Measurements from ENCODE around the gene SHMT2. TPM values are rescaled to one million over a fixed set of nuclear protein-coding genes. Genes with fewer than 3 reads are reported as not detected.
A peak's percentile ranks its signal among the peaks of the same experiment; 100 is the strongest.

Gene SHMT2
- total and polyA plus RNA-seq, 9 of the 15 experiments (the other 6 are each of a cell fraction or from before 2014, with no cell fraction given), result 46.1 to 319 (median 115) TPM

DNA sequence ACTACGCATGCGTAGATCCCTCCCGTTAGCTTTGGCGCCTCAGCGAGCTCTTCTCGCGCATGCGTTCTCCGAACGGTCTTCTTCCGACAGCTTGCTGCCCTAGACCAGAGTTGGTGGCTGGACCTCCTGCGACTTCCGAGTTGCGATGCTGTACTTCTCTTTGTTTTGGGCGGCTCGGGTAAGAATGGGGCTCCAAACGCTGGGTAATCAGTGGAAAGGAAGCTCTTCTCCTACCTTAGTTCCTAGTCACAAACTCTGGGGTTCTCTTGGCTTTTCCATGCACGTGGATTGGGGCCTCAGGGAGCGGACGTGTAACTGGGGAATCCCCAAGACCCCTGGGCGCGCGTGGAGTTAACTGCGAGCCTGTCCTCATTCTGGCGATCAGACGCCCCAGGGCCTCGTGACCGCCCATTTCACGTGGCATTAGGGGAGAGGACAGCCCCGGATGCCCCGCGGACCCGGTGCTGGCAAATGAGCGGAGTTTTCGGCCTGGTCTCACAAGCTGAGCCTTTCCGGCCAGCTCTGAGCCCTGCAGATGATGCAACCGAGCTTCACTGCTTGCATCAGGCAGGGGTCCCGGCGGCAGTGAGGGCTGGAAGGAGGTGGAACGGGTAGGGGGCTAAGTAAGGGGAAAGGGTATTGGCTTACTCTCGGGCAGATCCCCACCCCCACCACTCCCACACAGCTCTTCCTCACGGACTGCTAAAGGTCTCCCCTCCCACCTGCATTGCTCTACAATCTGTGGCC lies at the start of gene SHMT2 (continued):
- TF ChIP-seq SRSF7 (optimal IDR thresholded peaks at IDR 0.05; ENCODE audit: low read depth, low read length) (no peak), ILK (tag; IDR thresholded peaks at IDR 0.05; ENCODE audit: borderline replicate concordance, low read depth) (no peak), SIRT6 (IDR thresholded peaks at IDR 0.05; ENCODE audit: low read depth, low read length) (no peak), FOXK1 (CRISPR knock-in tag; IDR thresholded peaks at IDR 0.05; ENCODE audit: borderline replicate concordance) (no peak), TCF3 (CRISPR knock-in tag; IDR thresholded peaks at IDR 0.05) (no peak; the same call in 1 of the 2 replicates), CEBPB (tag; IDR thresholded peaks at IDR 0.05) (peak; percentile 91), ZEB2 (IDR thresholded peaks at IDR 0.05) (no peak), HLTF (IDR thresholded peaks at IDR 0.05) (no peak), TEAD4 (IDR thresholded peaks at IDR 0.05; ENCODE audit: low read length) (no peak), TEAD4 (CRISPR knock-in tag; IDR thresholded peaks at IDR 0.05; ENCODE audit: borderline replicate concordance) (no peak), ZFP1 (CRISPR knock-in tag; IDR thresholded peaks at IDR 0.05) (no peak), EP300 (IDR thresholded peaks at IDR 0.05; ENCODE audit: low read length) (no peak), ZNF644 (tag; IDR thresholded peaks at IDR 0.05; ENCODE audit: low read depth) (no peak), HMGN3 (IDR thresholded peaks at IDR 0.05; ENCODE audit: borderline replicate concordance, extremely low read depth, insufficient read length, low read depth, low read length) (peak; percentile 27), NR2F6 (CRISPR knock-in tag; IDR thresholded peaks at IDR 0.05) (no peak), SAFB2 (IDR thresholded peaks at IDR 0.05; ENCODE audit: borderline replicate concordance, low read depth, low read length, severe bottlenecking) (no peak), CBX1 (IDR thresholded peaks at IDR 0.05; ENCODE audit: low read depth) (no peak), FOSL1 (tag; conservative IDR thresholded peaks at IDR 0.05) (no peak)
- TF ChIP-seq, protein P1, sequence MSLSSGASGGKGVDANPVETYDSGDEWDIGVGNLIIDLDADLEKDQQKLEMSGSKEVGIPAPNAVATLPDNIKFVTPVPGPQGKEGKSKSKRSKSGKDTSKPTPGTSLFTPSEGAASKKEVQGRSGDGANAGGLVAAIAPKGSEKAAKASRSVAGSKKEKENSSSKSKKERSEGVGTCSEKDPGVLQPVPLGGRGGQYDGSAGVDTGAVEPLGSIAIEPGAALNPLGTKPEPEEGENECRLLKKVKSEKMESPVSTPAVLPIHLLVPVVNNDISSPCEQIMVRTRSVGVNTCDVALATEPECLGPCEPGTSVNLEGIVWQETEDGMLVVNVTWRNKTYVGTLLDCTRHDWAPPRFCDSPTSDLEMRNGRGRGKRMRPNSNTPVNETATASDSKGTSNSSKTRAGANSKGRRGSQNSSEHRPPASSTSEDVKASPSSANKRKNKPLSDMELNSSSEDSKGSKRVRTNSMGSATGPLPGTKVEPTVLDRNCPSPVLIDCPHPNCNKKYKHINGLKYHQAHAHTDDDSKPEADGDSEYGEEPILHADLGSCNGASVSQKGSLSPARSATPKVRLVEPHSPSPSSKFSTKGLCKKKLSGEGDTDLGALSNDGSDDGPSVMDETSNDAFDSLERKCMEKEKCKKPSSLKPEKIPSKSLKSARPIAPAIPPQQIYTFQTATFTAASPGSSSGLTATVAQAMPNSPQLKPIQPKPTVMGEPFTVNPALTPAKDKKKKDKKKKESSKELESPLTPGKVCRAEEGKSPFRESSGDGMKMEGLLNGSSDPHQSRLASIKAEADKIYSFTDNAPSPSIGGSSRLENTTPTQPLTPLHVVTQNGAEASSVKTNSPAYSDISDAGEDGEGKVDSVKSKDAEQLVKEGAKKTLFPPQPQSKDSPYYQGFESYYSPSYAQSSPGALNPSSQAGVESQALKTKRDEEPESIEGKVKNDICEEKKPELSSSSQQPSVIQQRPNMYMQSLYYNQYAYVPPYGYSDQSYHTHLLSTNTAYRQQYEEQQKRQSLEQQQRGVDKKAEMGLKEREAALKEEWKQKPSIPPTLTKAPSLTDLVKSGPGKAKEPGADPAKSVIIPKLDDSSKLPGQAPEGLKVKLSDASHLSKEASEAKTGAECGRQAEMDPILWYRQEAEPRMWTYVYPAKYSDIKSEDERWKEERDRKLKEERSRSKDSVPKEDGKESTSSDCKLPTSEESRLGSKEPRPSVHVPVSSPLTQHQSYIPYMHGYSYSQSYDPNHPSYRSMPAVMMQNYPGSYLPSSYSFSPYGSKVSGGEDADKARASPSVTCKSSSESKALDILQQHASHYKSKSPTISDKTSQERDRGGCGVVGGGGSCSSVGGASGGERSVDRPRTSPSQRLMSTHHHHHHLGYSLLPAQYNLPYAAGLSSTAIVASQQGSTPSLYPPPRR (CRISPR knock-in tag; IDR thresholded peaks at IDR 0.05; ENCODE audit: borderline replicate concordance), result no peak
- TF ChIP-seq, protein P2, sequence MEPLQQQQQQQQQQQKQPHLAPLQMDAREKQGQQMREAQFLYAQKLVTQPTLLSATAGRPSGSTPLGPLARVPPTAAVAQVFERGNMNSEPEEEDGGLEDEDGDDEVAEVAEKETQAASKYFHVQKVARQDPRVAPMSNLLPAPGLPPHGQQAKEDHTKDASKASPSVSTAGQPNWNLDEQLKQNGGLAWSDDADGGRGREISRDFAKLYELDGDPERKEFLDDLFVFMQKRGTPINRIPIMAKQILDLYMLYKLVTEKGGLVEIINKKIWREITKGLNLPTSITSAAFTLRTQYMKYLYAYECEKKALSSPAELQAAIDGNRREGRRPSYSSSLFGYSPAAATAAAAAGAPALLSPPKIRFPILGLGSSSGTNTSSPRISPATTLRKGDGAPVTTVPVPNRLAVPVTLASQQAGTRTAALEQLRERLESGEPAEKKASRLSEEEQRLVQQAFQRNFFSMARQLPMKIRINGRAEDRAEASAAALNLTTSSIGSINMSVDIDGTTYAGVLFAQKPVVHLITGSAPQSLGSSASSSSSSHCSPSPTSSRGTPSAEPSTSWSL (CRISPR knock-in tag; IDR thresholded peaks at IDR 0.05; ENCODE audit: borderline replicate concordance), result no peak
- TF ChIP-seq, protein P3, sequence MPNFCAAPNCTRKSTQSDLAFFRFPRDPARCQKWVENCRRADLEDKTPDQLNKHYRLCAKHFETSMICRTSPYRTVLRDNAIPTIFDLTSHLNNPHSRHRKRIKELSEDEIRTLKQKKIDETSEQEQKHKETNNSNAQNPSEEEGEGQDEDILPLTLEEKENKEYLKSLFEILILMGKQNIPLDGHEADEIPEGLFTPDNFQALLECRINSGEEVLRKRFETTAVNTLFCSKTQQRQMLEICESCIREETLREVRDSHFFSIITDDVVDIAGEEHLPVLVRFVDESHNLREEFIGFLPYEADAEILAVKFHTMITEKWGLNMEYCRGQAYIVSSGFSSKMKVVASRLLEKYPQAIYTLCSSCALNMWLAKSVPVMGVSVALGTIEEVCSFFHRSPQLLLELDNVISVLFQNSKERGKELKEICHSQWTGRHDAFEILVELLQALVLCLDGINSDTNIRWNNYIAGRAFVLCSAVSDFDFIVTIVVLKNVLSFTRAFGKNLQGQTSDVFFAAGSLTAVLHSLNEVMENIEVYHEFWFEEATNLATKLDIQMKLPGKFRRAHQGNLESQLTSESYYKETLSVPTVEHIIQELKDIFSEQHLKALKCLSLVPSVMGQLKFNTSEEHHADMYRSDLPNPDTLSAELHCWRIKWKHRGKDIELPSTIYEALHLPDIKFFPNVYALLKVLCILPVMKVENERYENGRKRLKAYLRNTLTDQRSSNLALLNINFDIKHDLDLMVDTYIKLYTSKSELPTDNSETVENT (CRISPR knock-in tag; IDR thresholded peaks at IDR 0.05), result no peak

All from K562 (cell line).